HG02884 (cell line): ENCODE measurements around the gene ZNF672.
"Not testable (repeated sequence)": the region's sequence is repeated elsewhere in the genome, so short reads cannot be mapped to it uniquely, and the experiment has no call there.

Experiments
- ATAC-seq: cut with Tn5 transposase; IDR thresholded peaks from one replicate; pipeline ENCODE4 v1.9.1; 2021; ENCODE audit warnings: mild to moderate bottlenecking, moderate library complexity; ENCODE audit not compliant: unreplicated experiment

The ZNF672 gene

GRCh38 chr1:248812736-248813425 lies 25.1 kb upstream of the ZNF672 start:
- ATAC-seq, result no peak

- no peak for ATAC-seq
Observed at GRCh38 chr1:248813546-248813945, 24.5 kb upstream of the ZNF672 start.

GRCh38 chr1:248814351-248814750 lies 23.7 kb upstream of the ZNF672 start:
- ATAC-seq, result no peak

GRCh38 chr1:248815407-248816034 lies 22.5 kb upstream of the ZNF672 start:
- ATAC-seq, result no peak

- ATAC-seq, result no peak
Observed at GRCh38 chr1:248816042-248816851, 21.8 kb upstream of the ZNF672 start.

GRCh38 chr1:248817065-248817464 lies 21.0 kb upstream of the ZNF672 start:
- no peak for ATAC-seq

- ATAC-seq, result no peak
Observed at GRCh38 chr1:248818505-248819374, 19.3 kb upstream of the ZNF672 start.

GRCh38 chr1:248820041-248820585 lies 17.9 kb upstream of the ZNF672 start:
- ATAC-seq, result no peak

GRCh38 chr1:248821101-248821500 lies 16.9 kb upstream of the ZNF672 start:
- ATAC-seq, result no peak

- no peak for ATAC-seq
Observed at GRCh38 chr1:248821641-248822040, 16.4 kb upstream of the ZNF672 start.

- peak; percentile 14 for ATAC-seq
Observed at GRCh38 chr1:248822148-248823032, 15.6 kb upstream of the ZNF672 start.

- ATAC-seq, result no peak
Observed at GRCh38 chr1:248823517-248824001, 14.5 kb upstream of the ZNF672 start.

- no peak for ATAC-seq
Observed at GRCh38 chr1:248824301-248824700, 13.7 kb upstream of the ZNF672 start.

- ATAC-seq, result no peak
Observed at GRCh38 chr1:248824701-248825100, 13.3 kb upstream of the ZNF672 start.

GRCh38 chr1:248825136-248825535 lies 12.9 kb upstream of the ZNF672 start:
- no peak for ATAC-seq

GRCh38 chr1:248825573-248825908 lies 12.5 kb upstream of the ZNF672 start:
- ATAC-seq, result peak; percentile 2

- ATAC-seq, result peak; percentile 87
Observed at GRCh38 chr1:248825909-248826760, 11.9 kb upstream of the ZNF672 start, which contains the start of gene SH3BP5L. Gene SH3BP5L (minus strand): TSS chr1:248825915. CDS start chr1:248824935, 980 bp downstream.

- no peak for ATAC-seq
Observed at GRCh38 chr1:248828845-248829244, 9.2 kb upstream of the ZNF672 start.

GRCh38 chr1:248830718-248831017 lies 7.4 kb upstream of the ZNF672 start:
- not testable (repeated sequence) for ATAC-seq
